Caco-2 (cell line): ENCODE data around the gene ATXN10. TPM values are rescaled to one million over a fixed set of nuclear protein-coding genes. Genes with fewer than 3 reads are reported as not detected.

Experiments
- BruUV-seq: library from RNA; stranded (reverse); fragments of 400-500 nt; replicated peaks from 2 replicates; lab custom pipeline; 2021; lab: Mats Ljungman, UMichigan
- CTCF ChIA-PET: fragments of 300-600 bp; sonication (Branson Sonifier 250); formaldehyde crosslinking; loops from one replicate; lab custom pipeline; 2022; ENCODE audit warnings: antibody characterized with exemption; lab: Charles Lee
- POLR2A ChIA-PET: fragments of 300-600 bp; sonication (Branson Sonifier 250); formaldehyde crosslinking; loops from one replicate; lab custom pipeline; 2022; ENCODE audit warnings: antibody characterized with exemption; lab: Charles Lee
- DNase-seq, 2 experiments: peaks; one replicate each; pipeline versions ENCODE4 v3.0.0 to v3.0.0-alpha.2; 2020 to 2022
- H3K27me3 ChIP-seq: replicated peaks from 2 replicates; pipeline ENCODE4 v1.6.0; 2011; ENCODE audit warnings: low read length; ENCODE audit not compliant: control insufficient read depth, insufficient read depth
- H3K36me3 ChIP-seq: 2 replicates; pipeline ENCODE4 v1.5.1; 2011; ENCODE audit warnings: low read length; ENCODE audit not compliant: control insufficient read depth, insufficient read depth
- H3K4me1 ChIP-seq: fragments of 250-450 bp; sonication (Bioruptor Pico); 2 replicates; pipeline ENCODE4 v1.5.1; 2020; ENCODE audit warnings: mild to moderate bottlenecking
- H3K4me3 ChIP-seq: 2 replicates; pipeline ENCODE4 v1.5.1; 2011; ENCODE audit warnings: low read depth, mild to moderate bottlenecking, control low read depth, low read length
- H3K9me3 ChIP-seq: fragments of 250-450 bp; sonication (Bioruptor Pico); 2 replicates; pipeline ENCODE4 v1.5.1; 2020; ENCODE audit warnings: mild to moderate bottlenecking, moderate library complexity
- H3K27ac Mint-ChIP-seq: one replicate; pipeline ENCODE4 v1.8.0; 2022; ENCODE audit warnings: mixed read lengths; ENCODE audit not compliant: unreplicated experiment
- H3K27me3 Mint-ChIP-seq: one replicate; pipeline ENCODE4 v1.8.0; 2022; ENCODE audit warnings: mixed read lengths; ENCODE audit not compliant: insufficient read depth, unreplicated experiment
- H3K36me3 Mint-ChIP-seq: one replicate; pipeline ENCODE4 v1.8.0; 2022; ENCODE audit warnings: mild to moderate bottlenecking, mixed read lengths; ENCODE audit not compliant: insufficient read depth, unreplicated experiment
- H3K4me1 Mint-ChIP-seq: one replicate; pipeline ENCODE4 v1.8.0; 2022; ENCODE audit warnings: low read depth, mixed read lengths; ENCODE audit not compliant: unreplicated experiment
- H3K4me3 Mint-ChIP-seq: one replicate; pipeline ENCODE4 v1.8.0; 2022; ENCODE audit warnings: mild to moderate bottlenecking, moderate library complexity, mixed read lengths; ENCODE audit not compliant: unreplicated experiment
- H3K9me3 Mint-ChIP-seq: one replicate; pipeline ENCODE4 v1.8.0; 2022; ENCODE audit warnings: mixed read lengths; ENCODE audit not compliant: unreplicated experiment
- CTCF ChIP-seq, 2 experiments: fragments of 200-600 bp in 1 of 2; IDR thresholded peaks; 1 replicate in 1 of 2; 2 replicates in 1 of 2; pipeline versions ENCODE4 v1.5.1 to v1.8.0; 2011 to 2022; ENCODE audit warnings: antibody characterized with exemption in 1 of 2, control low read depth in 1 of 2, inconsistent platforms in 1 of 2, low read depth in 1 of 2, low read length in 1 of 2, mild to moderate bottlenecking in 1 of 2, moderate library complexity in 1 of 2; ENCODE audit not compliant: insufficient read depth in 1 of 2, severe bottlenecking in 1 of 2, unreplicated experiment in 1 of 2
- intact Hi-C: fragments of 100-400 bp; cut with micrococcal nuclease; formaldehyde crosslinking; loops from one replicate; pipeline ENCODE4 v1.10.0; 2022; ENCODE audit not compliant: unreplicated experiment
- total RNA-seq: library from RNA; stranded (reverse); gene quantifications from 2 replicates; pipeline ENCODE4 v1.2.3, GENCODE V29; 2022

ATXN10 gene
- total RNA-seq, 1 experiment from 2014 or later, result 155 TPM

- TF ChIP-seq CTCF (IDR thresholded peaks at IDR 0.05; ENCODE audit: insufficient read depth in 1 of 2, low read depth in 1 of 2, low read length in 1 of 2, severe bottlenecking in 1 of 2, unreplicated experiment in 1 of 2), result no peak
- Histone ChIP-seq H3K4me1 (no peaks in the 10 kb centered on the region), H3K27me3 (no peaks in the 10 kb centered on the region), H3K9me3 (no peaks in the 10 kb centered on the region), H3K36me3 (no peaks in the 10 kb centered on the region; the same call in 1 of the 2 replicates), H3K4me3 (no peak overlapping the region)
- no peak for DNase-seq
- no peak overlapping the region for H3K27ac Mint-ChIP-seq
- H3K36me3 Mint-ChIP-seq, result peaks cover 15% of the 10 kb centered on the region
- no peaks in the 10 kb centered on the region for H3K9me3 Mint-ChIP-seq
- BruUV-seq, result no TSS peak
- no peaks in the 10 kb centered on the region for H3K4me1 Mint-ChIP-seq
- ChIA-PET POLR2A (no interaction called here), CTCF (no interaction called here)
- no peaks in the 10 kb centered on the region for H3K27me3 Mint-ChIP-seq
- intact Hi-C loops, result no loop called here
- no peak overlapping the region for H3K4me3 Mint-ChIP-seq
These were observed 142.6 kb downstream of the ATXN10 start for GRCh38 chr22:45814198-45814597.

DNA sequence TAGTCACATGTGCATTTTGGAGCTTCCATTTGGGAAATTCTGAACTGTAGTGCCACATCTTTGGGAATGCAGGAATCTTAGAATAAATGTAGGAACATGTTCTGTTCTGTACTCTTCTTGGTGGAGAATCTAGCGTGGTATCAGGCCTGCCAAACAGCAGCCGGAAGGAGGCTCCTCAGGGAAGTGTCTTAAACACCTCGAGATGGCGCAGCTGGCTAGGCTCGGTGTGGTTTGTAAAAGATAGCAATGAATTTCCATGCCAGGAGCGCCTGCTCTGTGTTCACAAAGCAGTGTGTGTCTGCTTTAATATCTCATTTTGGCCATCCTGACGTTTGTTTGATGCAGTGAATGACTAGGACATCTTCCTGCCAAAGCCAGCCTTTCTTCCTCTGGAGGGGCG is 145.1 kb downstream of the ATXN10 start:
- Histone ChIP-seq H3K36me3 (no peaks in the 10 kb centered on the region; the same call in 1 of the 2 replicates), H3K27me3 (no peaks in the 10 kb centered on the region), H3K9me3 (no peaks in the 10 kb centered on the region), H3K4me3 (no peak overlapping the region), H3K4me1 (no peaks in the 10 kb centered on the region)
- DNase-seq, result no peak
- Mint-ChIP-seq H3K36me3 (peaks cover 22% of the 10 kb centered on the region), H3K9me3 (no peaks in the 10 kb centered on the region), H3K27me3 (no peaks in the 10 kb centered on the region), H3K27ac (no peak overlapping the region), H3K4me1 (no peaks in the 10 kb centered on the region), H3K4me3 (no peak overlapping the region)
- intact Hi-C loops, result no loop called here
- BruUV-seq, result no TSS peak
- ChIA-PET CTCF (no interaction called here), POLR2A (no interaction called here)
- no peak for TF ChIP-seq CTCF (IDR thresholded peaks at IDR 0.05; ENCODE audit: insufficient read depth in 1 of 2, low read depth in 1 of 2, low read length in 1 of 2, severe bottlenecking in 1 of 2, unreplicated experiment in 1 of 2)

- intact Hi-C loops, result no loop called here
- Histone ChIP-seq H3K27me3 (no peaks in the 10 kb centered on the region), H3K9me3 (no peaks in the 10 kb centered on the region), H3K36me3 (no peaks in the 10 kb centered on the region), H3K4me3 (no peak overlapping the region), H3K4me1 (no peaks in the 10 kb centered on the region)
- Mint-ChIP-seq H3K9me3 (no peaks in the 10 kb centered on the region), H3K36me3 (peaks cover 22% of the 10 kb centered on the region), H3K27ac (no peak overlapping the region), H3K4me3 (no peak overlapping the region), H3K4me1 (no peaks in the 10 kb centered on the region), H3K27me3 (no peaks in the 10 kb centered on the region)
- DNase-seq, result no peak
- BruUV-seq, result no TSS peak
- ChIA-PET CTCF (no interaction called here), POLR2A (no interaction called here)
- no peak for TF ChIP-seq CTCF (IDR thresholded peaks at IDR 0.05; ENCODE audit: insufficient read depth in 1 of 2, low read depth in 1 of 2, low read length in 1 of 2, severe bottlenecking in 1 of 2, unreplicated experiment in 1 of 2)
These were observed 146.2 kb downstream of the ATXN10 start for GRCh38 chr22:45817745-45818423.
